ENCODE results near the gene SORCS1.
A peak's percentile ranks its signal among the peaks of the same experiment; 100 is the strongest.

SORCS1 gene

GRCh38 chr10:106537866-106538265 lies 626.6 kb downstream of the SORCS1 start:
- H3K27me3 ChIP-seq (ENCODE audit: insufficient read depth, low read length, poor library complexity), result no peaks in the 10 kb centered on the region
- H2BK5ac ChIP-seq (ENCODE audit: low read length), result no peak overlapping the region
- no peak overlapping the region for H3K4ac ChIP-seq (ENCODE audit: low read depth, low read length)
- H3K56ac ChIP-seq (ENCODE audit: low read length), result no peak overlapping the region
- H3K79me2 ChIP-seq (ENCODE audit: control insufficient read depth, insufficient read depth, low read length), result no peaks in the 10 kb centered on the region
- no peak overlapping the region for H2BK15ac ChIP-seq (replicated peaks; ENCODE audit: low read depth)
- no peak overlapping the region for H3K4me2 ChIP-seq (ENCODE audit: low read length)
- H3K23ac ChIP-seq (ENCODE audit: low read length), result no peak overlapping the region
- DNase-seq, result no peak
- no peaks in the 10 kb centered on the region for H3K79me1 ChIP-seq (ENCODE audit: low read length)
- no peak overlapping the region for H2BK120ac ChIP-seq (ENCODE audit: low read depth, low read length)
- no CpG with 5 or more reads among the region's 5 CpGs for WGBS (ENCODE audit: extremely low coverage, insufficient coverage, low lambda C conversion rate)
- no peaks in the 10 kb centered on the region for H3K36me3 ChIP-seq (ENCODE audit: control insufficient read depth, insufficient read depth, low read length)
- no peak overlapping the region for H3K9ac ChIP-seq (ENCODE audit: low read length)
- H4K5ac ChIP-seq (ENCODE audit: low read length), result no peak overlapping the region
- no peak overlapping the region for H3K18ac ChIP-seq (ENCODE audit: low read length)
- no peak overlapping the region for H2AK5ac ChIP-seq (ENCODE audit: low read length)
- H4K8ac ChIP-seq (ENCODE audit: low read depth, low read length), result no peak overlapping the region
- no peaks in the 10 kb centered on the region for H3K4me1 ChIP-seq (ENCODE audit: control insufficient read depth, low read depth, low read length)
- H3K4me3 ChIP-seq (ENCODE audit: low read length), result no peak overlapping the region
- H3K27ac ChIP-seq (ENCODE audit: low read depth, low read length), result no peak overlapping the region

GRCh38 chr10:106535304-106535953 lies 629.1 kb downstream of the SORCS1 start:
- no peak overlapping the region for H3K4me3 ChIP-seq (ENCODE audit: low read length)
- DNase-seq, result peak; percentile 11
- no CpG with 5 or more reads among the region's 5 CpGs for WGBS (ENCODE audit: extremely low coverage, insufficient coverage, low lambda C conversion rate)

GRCh38 chr10:106534441-106534840 lies 630.1 kb downstream of the SORCS1 start:
- H3K4me2 ChIP-seq (ENCODE audit: low read length), result no peak overlapping the region
- no peak for DNase-seq
- H3K79me1 ChIP-seq (ENCODE audit: low read length), result no peaks in the 10 kb centered on the region
- H3K4me3 ChIP-seq (ENCODE audit: low read length), result no peak overlapping the region
- no peaks in the 10 kb centered on the region for H3K79me2 ChIP-seq (ENCODE audit: control insufficient read depth, insufficient read depth, low read length)
- H3K36me3 ChIP-seq (ENCODE audit: control insufficient read depth, insufficient read depth, low read length), result no peaks in the 10 kb centered on the region
- no peak overlapping the region for H3K56ac ChIP-seq (ENCODE audit: low read length)
- H3K27ac ChIP-seq (ENCODE audit: low read depth, low read length), result no peak overlapping the region
- H2AK5ac ChIP-seq (ENCODE audit: low read length), result no peak overlapping the region
- H3K4me1 ChIP-seq (ENCODE audit: control insufficient read depth, low read depth, low read length), result no peaks in the 10 kb centered on the region
- no peaks in the 10 kb centered on the region for H3K27me3 ChIP-seq (ENCODE audit: insufficient read depth, low read length, poor library complexity)
- no peak overlapping the region for H4K5ac ChIP-seq (ENCODE audit: low read length)
- no peak overlapping the region for H4K8ac ChIP-seq (ENCODE audit: low read depth, low read length)
- no peak overlapping the region for H3K18ac ChIP-seq (ENCODE audit: low read length)
- no peak overlapping the region for H2BK15ac ChIP-seq (replicated peaks; ENCODE audit: low read depth)
- no peak overlapping the region for H3K4ac ChIP-seq (ENCODE audit: low read depth, low read length)
- no peak overlapping the region for H3K23ac ChIP-seq (ENCODE audit: low read length)
- no peak overlapping the region for H2BK5ac ChIP-seq (ENCODE audit: low read length)
- no CpG with 5 or more reads among the region's 2 CpGs for WGBS (ENCODE audit: extremely low coverage, insufficient coverage, low lambda C conversion rate)
- H3K9ac ChIP-seq (ENCODE audit: low read length), result no peak overlapping the region
- H2BK120ac ChIP-seq (ENCODE audit: low read depth, low read length), result no peak overlapping the region

More at GRCh38 chr10:106535304-106535953, 629.1 kb downstream of the SORCS1 start:
- Histone ChIP-seq H3K27ac (ENCODE audit: low read depth, low read length) (no peak overlapping the region), H3K79me1 (ENCODE audit: low read length) (no peaks in the 10 kb centered on the region), H2AK5ac (ENCODE audit: low read length) (no peak overlapping the region), H3K56ac (ENCODE audit: low read length) (no peak overlapping the region), H3K27me3 (ENCODE audit: insufficient read depth, low read length, poor library complexity) (no peaks in the 10 kb centered on the region), H2BK120ac (ENCODE audit: low read depth, low read length) (no peak overlapping the region), H3K9ac (ENCODE audit: low read length) (no peak overlapping the region), H3K4me2 (ENCODE audit: low read length) (no peak overlapping the region), H3K18ac (ENCODE audit: low read length) (no peak overlapping the region), H2BK15ac (replicated peaks; ENCODE audit: low read depth) (no peak overlapping the region), H3K4me1 (ENCODE audit: control insufficient read depth, low read depth, low read length) (no peaks in the 10 kb centered on the region), H3K4ac (ENCODE audit: low read depth, low read length) (no peak overlapping the region), H2BK5ac (ENCODE audit: low read length) (no peak overlapping the region), H3K36me3 (ENCODE audit: control insufficient read depth, insufficient read depth, low read length) (no peaks in the 10 kb centered on the region), H3K23ac (ENCODE audit: low read length) (no peak overlapping the region), H4K8ac (ENCODE audit: low read depth, low read length) (no peak overlapping the region), H4K5ac (ENCODE audit: low read length) (no peak overlapping the region), H3K79me2 (ENCODE audit: control insufficient read depth, insufficient read depth, low read length) (no peaks in the 10 kb centered on the region)

GRCh38 chr10:106528702-106529101 lies 635.8 kb downstream of the SORCS1 start:
- no CpG with 5 or more reads among the region's 2 CpGs for WGBS (ENCODE audit: extremely low coverage, insufficient coverage, low lambda C conversion rate)
- no peak overlapping the region for H3K4me3 ChIP-seq (ENCODE audit: low read length)
- no peaks in the 10 kb centered on the region for H3K4me1 ChIP-seq (ENCODE audit: control insufficient read depth, low read depth, low read length)

GRCh38 chr10:106525835-106526234 lies 638.7 kb downstream of the SORCS1 start:
- no peak overlapping the region for H3K18ac ChIP-seq (ENCODE audit: low read length)
- no peaks in the 10 kb centered on the region for H3K79me1 ChIP-seq (ENCODE audit: low read length)
- H4K8ac ChIP-seq (ENCODE audit: low read depth, low read length), result no peak overlapping the region
- H4K5ac ChIP-seq (ENCODE audit: low read length), result no peak overlapping the region
- H3K79me2 ChIP-seq (ENCODE audit: control insufficient read depth, insufficient read depth, low read length), result no peaks in the 10 kb centered on the region
- WGBS (ENCODE audit: extremely low coverage, insufficient coverage, low lambda C conversion rate), result no CpG with 5 or more reads among the region's 1 CpG
- H3K56ac ChIP-seq (ENCODE audit: low read length), result no peak overlapping the region
- no peak overlapping the region for H3K27ac ChIP-seq (ENCODE audit: low read depth, low read length)
- H3K4me3 ChIP-seq (ENCODE audit: low read length), result no peak overlapping the region
- no peaks in the 10 kb centered on the region for H3K36me3 ChIP-seq (ENCODE audit: control insufficient read depth, insufficient read depth, low read length)
- H3K4me1 ChIP-seq (ENCODE audit: control insufficient read depth, low read depth, low read length), result no peaks in the 10 kb centered on the region
- no peak overlapping the region for H2BK15ac ChIP-seq (replicated peaks; ENCODE audit: low read depth)
- H2AK5ac ChIP-seq (ENCODE audit: low read length), result no peak overlapping the region
- H3K27me3 ChIP-seq (ENCODE audit: insufficient read depth, low read length, poor library complexity), result no peaks in the 10 kb centered on the region
- no peak overlapping the region for H3K4me2 ChIP-seq (ENCODE audit: low read length)
- no peak for DNase-seq
- no peak overlapping the region for H2BK5ac ChIP-seq (ENCODE audit: low read length)
- no peak overlapping the region for H3K4ac ChIP-seq (ENCODE audit: low read depth, low read length)
- H2BK120ac ChIP-seq (ENCODE audit: low read depth, low read length), result no peak overlapping the region
- no peak overlapping the region for H3K9ac ChIP-seq (ENCODE audit: low read length)
- no peak overlapping the region for H3K23ac ChIP-seq (ENCODE audit: low read length)

More at GRCh38 chr10:106528702-106529101, 635.8 kb downstream of the SORCS1 start:
- Histone ChIP-seq H2BK5ac (ENCODE audit: low read length) (no peak overlapping the region), H3K36me3 (ENCODE audit: control insufficient read depth, insufficient read depth, low read length) (no peaks in the 10 kb centered on the region), H2AK5ac (ENCODE audit: low read length) (no peak overlapping the region), H4K5ac (ENCODE audit: low read length) (no peak overlapping the region), H3K27ac (ENCODE audit: low read depth, low read length) (no peak overlapping the region), H3K27me3 (ENCODE audit: insufficient read depth, low read length, poor library complexity) (no peaks in the 10 kb centered on the region), H2BK15ac (replicated peaks; ENCODE audit: low read depth) (no peak overlapping the region), H3K4ac (ENCODE audit: low read depth, low read length) (no peak overlapping the region), H3K56ac (ENCODE audit: low read length) (no peak overlapping the region), H3K79me2 (ENCODE audit: control insufficient read depth, insufficient read depth, low read length) (no peaks in the 10 kb centered on the region), H3K18ac (ENCODE audit: low read length) (no peak overlapping the region), H3K9ac (ENCODE audit: low read length) (no peak overlapping the region), H3K4me2 (ENCODE audit: low read length) (no peak overlapping the region), H3K23ac (ENCODE audit: low read length) (no peak overlapping the region), H2BK120ac (ENCODE audit: low read depth, low read length) (no peak overlapping the region), H4K8ac (ENCODE audit: low read depth, low read length) (no peak overlapping the region), H3K79me1 (ENCODE audit: low read length) (no peaks in the 10 kb centered on the region)
- no peak for DNase-seq

Measured in mesendoderm (in vitro differentiated cells).